Activated CD4-positive, alpha-beta T cell treated with anti-CD3 and anti-CD28 coated beads, Interleukin-2, amount 50 U/mL, for 16 hours (primary cell): ENCODE data around the gene VWA8.

Experiments
- DNase-seq: peaks from one replicate; pipeline ENCODE4 v3.0.0-alpha.2; 2020

VWA8 gene

DNA sequence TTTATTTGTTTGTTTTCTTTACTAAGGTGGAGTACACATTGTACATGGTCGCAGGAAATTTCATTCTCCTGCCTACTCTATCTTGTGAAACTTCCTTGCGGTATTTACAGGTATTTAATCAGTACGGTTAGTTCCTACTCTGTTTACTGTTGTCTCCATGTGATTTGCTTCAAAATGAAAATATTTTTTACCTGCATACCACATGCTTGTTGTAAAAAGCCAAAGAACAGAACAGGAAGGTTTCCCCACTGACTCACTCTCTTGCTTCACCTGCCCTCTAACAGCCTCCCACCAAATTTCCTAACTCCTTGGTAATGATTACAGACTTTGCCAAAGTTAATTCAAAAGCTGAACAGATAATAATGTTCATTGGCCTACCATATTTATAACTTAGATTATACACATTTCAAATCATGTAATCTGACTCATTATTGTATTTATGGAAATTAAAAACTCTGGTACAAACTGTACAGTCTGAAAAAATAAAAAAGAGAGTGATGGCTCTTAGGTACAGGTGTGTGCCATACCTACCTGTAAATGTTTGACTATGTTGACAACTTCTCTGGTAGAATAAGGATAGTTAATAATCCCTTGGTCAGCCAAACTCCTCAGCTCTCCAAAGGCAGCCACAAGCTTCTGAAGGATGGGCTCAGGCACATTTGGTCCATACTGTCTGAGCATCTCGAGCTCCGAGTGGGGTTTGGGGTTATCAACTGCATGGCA lies 239.9 kb downstream of the VWA8 start:
- no peak for DNase-seq

DNA sequence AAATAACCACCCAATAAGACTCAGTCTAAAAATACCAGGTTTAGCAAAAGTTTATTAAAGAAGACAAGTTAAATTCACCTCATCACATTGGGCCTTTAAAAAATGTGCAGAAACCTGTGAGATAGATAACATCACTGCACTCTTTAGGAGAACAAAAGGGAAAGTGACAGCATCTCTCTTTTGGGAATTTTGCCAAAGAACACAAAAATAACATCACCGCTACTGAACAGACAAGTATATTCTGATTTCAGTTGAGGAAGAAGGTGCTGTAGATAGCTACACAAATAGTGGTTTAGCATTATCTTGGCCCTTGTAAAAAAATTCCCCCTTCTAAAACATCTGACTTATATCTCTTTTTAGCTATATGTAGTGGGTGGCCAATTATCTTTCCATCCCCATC lies 244.7 kb downstream of the VWA8 start:
- DNase-seq: no peak

DNA sequence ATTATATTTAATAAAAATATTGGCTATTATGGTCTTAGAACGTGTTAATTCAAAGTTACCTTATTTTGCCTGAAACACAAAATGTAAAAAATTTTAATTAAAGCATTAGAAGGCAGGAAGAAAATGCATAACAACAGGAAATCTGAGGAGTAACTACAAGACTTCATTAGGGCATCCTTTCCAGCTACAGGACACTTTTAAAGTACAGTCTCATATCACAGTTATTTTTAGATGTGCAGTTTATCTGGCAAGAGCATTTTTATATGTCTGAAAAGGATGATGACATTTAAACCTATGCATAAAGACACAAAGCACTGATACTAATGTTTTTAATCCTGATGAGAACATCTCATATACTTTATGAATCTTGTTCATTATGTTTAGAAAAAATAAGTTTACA lies 247.5 kb downstream of the VWA8 start:
- no peak for DNase-seq

DNA sequence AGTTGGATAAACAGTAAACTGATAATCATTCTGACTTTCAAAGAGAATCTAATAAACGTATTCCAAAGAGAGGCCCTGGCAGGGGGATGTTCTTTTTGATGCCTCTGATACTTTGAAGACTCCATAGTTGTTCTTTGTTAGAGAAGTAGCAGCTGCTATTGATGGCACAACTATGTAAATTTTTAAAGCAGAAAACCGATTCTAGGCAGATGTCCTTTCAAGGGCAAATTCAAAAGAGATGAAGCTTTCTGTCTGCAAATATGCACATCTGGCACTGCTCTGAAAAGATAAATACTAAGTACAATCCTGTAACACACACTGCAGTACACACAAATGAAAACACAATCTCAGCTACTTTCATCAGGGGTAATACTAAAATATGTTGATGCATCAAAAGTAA lies 250.1 kb downstream of the VWA8 start:
- no peak for DNase-seq

DNA sequence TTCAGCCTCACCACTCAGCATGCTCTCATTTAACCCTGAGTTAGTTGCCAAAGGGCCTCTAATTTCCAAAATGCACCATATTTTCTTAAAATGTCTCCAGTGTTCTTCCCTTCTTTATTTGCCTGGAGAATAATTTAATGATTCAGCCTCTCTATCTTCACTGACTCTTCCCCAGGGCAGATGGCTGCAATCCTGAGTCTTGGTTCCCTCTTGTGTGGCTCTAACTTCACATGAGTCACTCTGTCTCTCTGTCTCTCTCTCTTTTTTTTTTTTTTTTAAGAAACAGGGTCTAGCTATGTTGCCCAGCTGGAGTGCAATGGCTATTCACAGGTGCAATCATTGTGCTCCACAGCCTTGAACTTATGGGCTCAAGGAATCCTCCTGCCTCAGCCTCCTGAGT lies 251.4 kb downstream of the VWA8 start:
- DNase-seq: no peak

DNA sequence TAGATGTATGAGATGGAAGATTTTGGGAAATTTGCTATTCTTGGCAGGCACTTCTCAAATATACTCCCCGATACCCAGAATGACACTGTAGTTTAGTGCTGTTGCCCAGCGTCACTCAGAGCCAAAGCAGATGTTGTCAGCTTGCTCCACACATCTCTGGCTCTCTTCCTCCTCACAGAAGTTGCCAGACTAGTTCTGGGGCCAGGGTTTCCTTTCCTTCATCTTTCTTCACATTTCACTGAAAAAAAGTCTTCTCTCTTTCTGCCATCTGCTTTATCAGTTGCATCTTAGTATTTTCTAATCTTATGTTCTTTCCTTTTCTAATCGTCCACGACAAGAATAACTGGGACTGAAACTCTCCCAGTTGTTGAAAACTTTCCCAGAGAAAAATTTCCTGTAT lies 252.2 kb downstream of the VWA8 start:
- DNase-seq: no peak

DNA sequence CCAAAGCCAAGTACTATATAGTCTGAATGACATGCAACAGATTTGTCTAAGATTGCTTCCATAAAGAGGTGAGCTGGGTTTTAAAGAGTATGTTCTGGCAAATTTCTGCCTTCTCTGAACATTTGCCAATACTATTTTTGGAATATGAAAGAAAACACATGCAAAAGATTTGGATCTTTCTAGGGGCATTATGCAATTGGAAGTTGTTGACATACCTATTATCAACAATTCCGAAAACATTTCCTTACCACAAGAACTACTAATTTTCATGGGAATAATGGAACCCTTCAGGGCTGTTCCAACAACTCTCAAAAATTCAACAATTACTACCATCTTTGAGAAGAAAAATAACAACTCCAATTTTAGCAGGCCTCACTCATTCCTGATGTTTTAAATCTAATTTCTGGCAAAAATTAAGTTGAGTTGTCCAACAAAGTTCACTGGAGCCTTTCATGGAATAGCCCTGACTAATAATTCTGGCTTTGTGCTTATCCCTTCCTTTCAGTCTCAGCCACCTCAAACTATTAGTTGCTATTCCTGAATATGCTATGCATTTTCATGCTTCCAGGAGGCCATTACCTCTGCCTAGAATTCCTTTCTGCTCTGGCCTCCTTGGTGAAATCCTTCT lies 253.6 kb downstream of the VWA8 start:
- DNase-seq: no peak

DNA sequence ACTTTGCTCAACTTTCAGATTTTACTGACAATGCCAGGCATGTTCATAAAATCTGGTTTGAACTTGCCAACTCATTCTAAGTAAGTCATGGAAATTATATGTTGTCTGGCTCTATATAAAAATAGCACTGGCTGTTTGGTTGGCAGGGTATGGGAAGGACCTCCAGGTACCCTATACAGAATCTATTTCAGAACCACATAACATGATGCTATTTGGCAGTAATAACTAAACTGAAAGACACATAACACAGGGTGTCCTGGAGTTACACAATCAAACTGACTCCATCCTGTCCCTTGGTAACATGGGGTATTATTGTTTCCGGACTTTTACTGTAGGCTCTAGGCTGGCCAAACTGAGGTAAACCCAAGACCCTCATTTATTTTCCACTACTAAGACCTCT lies 254.8 kb downstream of the VWA8 start:
- no peak for DNase-seq

DNA sequence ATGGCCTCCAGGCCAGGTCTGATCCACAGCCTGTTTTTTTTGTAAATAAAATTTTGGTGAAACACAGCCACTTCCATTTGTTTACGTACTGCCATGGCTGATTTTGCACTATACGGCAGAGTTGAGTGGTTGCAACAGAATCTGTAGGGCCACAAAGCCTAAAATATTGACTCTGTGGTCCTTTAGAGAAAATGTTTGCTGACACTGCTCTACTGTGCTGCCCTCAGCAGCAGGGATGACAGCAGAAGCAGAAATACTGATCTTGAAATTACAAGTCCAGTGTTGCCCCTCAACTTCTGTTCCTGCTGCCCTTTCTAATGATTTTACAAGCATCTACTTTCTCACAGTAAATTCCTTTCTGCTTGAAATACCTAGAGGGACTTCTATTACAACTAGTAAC lies 258.4 kb downstream of the VWA8 start:
- no peak for DNase-seq

DNA sequence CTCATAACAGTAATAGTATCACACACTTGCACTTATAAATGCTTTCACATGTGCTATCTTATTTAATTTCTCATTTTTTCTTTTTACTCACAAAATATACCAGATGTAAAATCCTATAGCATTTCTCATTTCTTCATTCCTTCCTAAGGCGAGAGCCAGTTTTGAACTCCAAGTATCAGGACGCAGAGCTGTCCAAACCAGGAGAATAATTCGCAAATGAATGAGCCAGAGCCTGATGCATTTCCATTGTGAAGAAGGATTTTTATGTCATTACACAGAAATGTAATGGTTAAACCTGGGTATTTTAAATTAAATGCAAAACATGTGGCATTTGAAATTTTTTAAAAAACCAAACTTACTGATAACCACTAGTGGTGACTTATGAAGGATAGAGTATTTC lies 259.2 kb downstream of the VWA8 start:
- DNase-seq: no peak

DNA sequence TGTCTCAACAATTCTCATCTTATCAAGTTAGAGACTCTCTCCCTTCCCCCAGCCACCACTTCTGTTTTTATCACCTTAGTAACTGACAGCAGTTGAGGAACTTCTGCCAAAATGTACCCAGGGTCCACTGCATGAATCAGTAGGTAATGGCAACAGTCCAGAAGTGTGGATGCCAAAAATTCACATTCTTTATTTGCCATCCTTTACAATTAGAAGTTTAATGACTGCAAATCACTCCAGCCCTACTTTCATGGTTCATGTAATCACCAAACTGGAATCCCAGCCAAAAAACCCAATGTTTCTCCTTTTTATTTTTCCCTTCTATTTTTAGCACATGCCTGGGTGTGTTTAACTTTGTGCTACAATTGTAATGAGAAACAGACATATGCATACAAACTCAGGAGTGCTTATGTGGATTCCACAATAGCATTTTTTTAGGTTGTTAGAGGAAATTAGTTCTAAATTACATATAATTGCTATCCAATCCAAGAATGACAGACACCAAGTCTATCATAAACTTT lies 260.1 kb downstream of the VWA8 start:
- DNase-seq: no peak

DNA sequence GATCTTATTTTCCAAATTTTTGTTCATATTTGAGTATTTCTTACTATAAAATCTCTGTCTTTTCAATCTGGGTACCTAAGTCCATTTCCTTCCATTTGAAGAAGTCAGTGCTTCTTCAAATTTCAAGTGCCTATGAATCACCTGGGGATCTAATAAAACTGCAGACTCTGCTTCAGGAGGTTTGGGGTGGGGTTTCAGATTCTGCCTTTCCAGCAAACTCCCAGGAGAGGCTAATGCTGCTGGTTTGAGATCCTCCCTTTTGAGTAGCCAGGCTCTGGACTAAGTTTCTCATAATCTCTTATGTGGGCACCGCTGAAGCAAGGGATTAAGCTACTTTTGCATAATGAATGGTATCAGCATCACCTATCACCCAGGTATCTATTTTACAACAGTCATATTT lies 261.1 kb downstream of the VWA8 start:
- DNase-seq: no peak

DNA sequence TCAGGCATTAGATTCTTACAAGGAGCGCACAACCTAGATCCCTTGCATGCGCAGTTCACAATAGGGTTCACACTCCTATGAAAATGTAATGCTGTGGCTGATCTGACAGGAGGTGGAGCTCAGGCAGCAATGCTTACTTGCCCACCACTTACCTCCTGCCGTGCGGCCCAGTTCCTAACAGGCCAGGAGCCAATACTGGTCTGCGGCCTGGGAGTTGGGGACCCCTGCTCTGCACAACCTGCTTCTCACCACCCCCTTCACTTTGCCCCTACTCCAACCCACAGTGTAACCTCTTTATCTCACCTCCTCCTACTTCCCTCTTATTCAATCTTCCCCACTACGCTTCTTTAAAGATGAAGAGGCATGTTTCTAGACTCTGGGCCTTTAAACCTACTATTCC lies 263.3 kb downstream of the VWA8 start:
- DNase-seq: no peak

DNA sequence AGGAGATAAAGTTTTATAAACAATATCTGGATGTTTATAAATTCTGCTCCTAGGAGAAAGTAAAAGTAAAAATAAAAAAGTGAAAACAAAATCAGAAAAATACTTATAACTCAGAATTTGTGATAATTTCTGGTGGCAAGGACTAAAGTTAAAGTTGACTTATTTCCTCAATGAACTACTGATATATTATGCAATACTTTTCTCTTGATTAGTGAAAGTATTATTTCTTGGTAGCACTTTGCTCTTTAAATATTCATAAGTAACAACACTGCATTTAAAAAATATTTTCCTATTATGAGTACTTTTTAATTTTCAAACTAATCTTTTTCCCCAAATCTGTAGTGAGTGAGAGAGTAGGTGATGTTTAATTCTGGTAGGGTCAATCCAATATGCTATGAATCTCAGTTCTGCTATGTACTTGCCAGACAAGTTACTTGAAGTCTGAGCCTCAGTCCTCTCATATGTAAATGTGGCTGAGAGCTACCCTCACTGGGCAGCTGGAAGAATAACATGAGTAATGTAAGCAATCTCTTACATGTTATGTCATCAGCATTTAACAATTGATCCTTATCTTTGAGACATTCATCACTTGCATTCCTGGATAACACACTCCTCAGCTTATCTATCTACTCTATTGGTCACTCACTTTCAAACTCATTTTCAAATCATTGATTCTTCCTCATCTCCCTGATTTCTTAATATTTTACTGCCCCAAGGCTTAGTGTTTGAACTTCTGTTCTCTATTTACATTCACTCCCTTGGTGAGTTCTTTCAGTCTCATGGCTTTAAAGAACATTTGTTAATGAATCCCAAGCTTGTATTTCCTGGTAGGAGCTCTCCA lies 264.5 kb downstream of the VWA8 start:
- DNase-seq: no peak

DNA sequence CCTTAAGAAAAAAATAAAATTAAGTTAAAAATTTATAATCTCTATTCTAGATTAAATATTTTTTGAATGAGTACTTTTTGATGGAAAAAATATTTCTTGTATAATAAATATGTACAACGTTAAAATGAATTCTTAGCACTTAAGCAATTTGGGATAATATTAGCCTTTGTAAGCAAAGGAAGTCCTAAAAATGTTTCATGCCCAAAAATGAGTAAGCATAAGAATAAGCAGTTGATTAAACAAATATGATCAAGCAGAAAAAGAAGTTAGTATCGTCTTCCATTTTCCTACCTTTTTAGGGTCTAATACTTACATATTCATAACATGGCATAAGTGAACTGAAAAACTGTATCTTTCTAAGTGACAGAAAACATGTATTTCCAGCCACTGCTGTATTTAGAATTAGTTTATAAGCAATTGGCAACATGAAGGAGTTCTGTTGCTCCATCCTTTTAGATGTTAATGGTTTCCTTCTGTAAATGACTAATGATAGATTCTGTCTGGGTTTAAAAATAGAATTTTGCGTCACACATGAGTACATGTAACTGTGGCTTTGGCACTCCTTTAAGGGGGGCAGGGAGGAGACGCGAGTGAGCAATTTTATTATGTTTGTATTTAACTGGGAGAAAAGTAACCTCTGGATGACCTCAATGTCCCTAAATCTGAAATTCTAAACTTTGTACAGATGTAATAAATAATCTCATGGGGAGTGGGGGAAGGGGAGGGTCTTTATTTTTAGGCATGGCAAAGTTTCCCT lies 266.2 kb downstream of the VWA8 start:
- no peak for DNase-seq

DNA sequence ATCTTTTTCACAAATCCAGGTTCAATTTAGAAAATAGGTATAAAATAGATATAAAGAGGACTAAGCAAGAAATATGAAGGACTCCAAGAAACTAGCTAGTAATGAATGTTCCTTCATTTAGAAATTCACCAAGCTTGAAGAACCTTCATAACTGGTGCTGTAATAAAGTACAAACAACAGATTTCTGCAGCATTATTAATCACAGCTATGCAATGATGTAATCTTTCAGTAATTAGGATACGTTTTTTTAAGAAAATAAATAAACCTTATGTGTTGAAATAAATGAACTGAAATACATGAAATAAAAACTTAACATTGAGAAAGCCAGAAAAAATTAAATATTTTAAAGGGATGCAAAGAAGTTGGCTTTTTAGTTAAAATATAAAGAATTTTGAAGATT lies 267.5 kb downstream of the VWA8 start:
- DNase-seq: no peak

DNA sequence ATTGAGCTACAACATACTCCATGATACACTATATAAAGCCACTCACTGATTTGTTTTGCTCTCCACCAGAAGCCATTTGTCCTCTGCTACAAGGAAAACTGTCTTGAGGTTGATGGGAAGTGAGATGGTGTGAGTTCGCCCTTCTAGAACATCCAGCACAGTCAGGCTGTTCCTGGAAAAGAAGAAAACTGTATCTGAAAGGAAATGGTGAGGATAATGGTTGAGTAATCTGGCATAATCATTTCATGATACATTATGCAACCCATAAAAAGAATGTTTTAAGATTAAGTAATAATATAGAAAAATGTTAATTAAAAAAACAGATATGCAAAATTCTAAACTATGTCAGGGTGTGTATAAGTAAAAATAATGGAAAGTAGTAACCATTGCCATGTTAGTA lies 269.6 kb downstream of the VWA8 start:
- no peak for DNase-seq

DNA sequence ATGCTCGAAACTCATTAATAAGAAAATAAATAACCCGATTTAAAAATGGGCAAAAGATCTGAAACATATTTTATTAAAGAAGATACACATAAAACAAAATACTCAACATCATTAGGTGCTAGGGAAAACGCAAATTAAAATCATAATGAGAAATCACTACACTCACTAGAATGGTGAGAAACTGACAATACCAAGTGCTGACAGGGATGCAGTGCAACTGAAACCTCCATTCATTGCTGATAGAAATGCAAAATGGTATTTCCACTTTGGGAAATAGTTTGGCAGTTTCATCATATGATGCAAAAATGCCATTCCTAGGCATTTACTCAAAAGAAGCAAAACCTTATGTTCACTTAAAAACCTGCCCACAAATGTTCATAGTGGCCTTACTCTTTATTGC lies 278.1 kb downstream of the VWA8 start:
- no peak for DNase-seq

DNA sequence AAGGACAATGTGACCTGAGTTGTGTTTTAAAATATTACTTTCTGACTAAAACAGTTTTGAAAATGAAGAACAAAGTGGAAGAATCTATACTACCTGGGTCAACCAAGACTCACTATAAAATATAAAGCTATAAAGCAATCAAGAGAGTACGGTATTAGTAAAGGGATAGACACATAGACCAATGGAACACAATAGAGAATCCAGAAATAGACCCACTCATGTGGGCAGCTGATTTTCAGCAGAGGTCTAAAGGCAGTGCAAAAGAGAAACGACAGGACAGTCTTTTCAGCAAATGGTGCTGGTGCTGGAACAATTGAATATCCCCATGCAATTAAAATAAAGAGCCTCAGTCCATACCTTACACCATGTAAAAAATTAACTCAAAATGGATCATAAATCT lies 278.9 kb downstream of the VWA8 start:
- DNase-seq: no peak

DNA sequence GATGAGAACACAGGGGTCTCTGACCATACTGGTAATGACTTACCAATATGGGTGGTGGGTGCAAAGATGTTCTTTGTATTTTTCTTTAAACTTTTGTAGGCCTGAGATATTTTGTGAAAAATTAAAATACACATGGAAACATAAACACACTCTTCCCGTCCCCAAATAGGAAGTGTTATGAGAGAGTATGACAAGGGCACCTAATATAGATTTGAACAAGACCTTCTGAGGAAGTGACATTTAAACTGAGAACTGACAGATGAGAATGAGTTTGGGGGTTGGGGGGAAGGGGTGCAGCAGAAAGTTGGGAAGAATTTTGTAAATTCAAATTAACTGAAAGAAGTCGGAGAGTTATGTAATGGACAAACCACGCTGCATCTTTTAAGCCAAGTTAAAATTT lies 279.3 kb downstream of the VWA8 start:
- DNase-seq: no peak

DNA sequence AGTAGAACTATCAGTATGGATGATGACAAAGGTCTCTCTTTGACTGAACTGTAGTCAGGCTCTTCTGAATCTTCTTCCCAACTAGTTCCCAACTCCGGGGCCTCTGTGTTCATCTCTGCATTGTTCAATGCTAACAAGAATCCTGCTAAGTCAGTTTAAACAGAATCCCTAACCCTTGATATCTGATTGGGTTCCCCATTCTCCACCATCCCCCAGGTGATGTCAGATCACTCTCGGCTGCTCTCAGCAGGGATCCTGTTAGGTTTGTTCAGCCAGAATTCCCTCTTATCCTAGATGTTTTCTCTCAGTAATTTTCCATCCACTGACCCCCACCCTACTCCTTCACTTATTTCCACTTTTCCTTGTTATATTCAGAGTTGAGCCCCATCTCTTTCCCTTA lies 280.0 kb downstream of the VWA8 start:
- DNase-seq: no peak

DNA sequence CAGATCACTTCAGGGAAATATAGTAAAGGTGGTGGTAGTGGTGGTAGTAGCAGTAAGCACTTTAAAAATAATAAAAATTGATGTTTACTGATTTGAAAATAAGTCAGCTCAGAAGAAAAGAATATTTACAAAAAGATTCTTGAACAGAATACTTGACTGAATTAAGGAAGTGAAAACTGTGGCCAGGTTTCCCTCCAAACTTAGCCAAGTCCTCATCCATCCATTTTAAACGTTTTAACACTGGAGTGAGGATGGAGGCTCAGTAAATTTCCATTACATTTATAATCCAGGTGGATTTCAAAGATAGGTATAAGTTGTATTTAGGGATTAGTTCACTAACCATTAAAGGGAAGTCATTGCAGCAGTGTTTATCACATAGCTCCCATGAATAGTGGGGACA lies 282.1 kb downstream of the VWA8 start:
- DNase-seq: no peak

DNA sequence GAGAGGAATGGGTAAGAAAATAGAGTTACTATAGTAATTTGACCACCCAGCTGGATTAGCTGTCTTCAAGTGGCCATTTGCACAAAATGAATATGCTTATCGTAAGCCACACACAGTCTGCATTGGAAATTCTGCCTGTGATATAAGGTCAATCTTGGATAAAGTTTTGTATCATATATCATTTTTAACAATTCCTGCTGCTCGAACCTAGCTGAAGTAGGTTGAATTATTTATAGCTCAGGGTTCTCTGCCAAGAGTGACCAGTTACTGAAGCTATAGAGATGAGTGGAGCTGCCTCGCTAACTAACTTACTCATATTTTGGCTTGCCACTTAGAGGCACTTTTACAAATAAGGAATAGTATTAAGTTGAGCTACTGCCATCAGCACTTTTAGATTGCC lies 282.7 kb downstream of the VWA8 start:
- no peak for DNase-seq
